Transverse colon (tissue), 4 donors: Measurements from ENCODE around the gene BHLHE40. TPM values are rescaled to one million over a fixed set of nuclear protein-coding genes. Genes with fewer than 3 reads are reported as not detected.

Source experiments
- DNase-seq: peaks from one replicate; pipeline ENCODE4 v3.0.0-alpha.2; 2019
- H3K27ac ChIP-seq, 4 donors: fragments of 200-600 bp; sonication (generic); 2 replicates each; pipeline ENCODE4 v1.5.1; 2016 to 2018; ENCODE audit warnings: inconsistent platforms in 4 of 4
- H3K27me3 ChIP-seq: fragments of 200-600 bp; sonication (generic); 2 replicates; pipeline ENCODE4 v1.5.1; 2017; ENCODE audit warnings: inconsistent platforms
- H3K36me3 ChIP-seq, 4 donors: fragments of 200-600 bp; sonication (generic); 2 replicates each; pipeline ENCODE4 v1.5.1; 2017 to 2019; ENCODE audit warnings: inconsistent platforms in 4 of 4
- H3K4me1 ChIP-seq, 4 donors: fragments of 200-600 bp; sonication (generic); 2 replicates each; pipeline ENCODE4 v1.5.1; 2017 to 2020; ENCODE audit warnings: inconsistent platforms in 4 of 4
- H3K4me3 ChIP-seq, 4 donors: fragments of 200-600 bp; sonication (generic); 1 replicate in 1 of 4; 2 replicates in 3 of 4; pipeline versions ENCODE4 v1.5.1 to v1.6.1; 2017 to 2019; ENCODE audit warnings: inconsistent platforms in 4 of 4
- H3K9me3 ChIP-seq, 2 donors: fragments of 200-600 bp; sonication (generic); 2 replicates each; pipeline ENCODE4 v1.5.1; 2017 to 2019; ENCODE audit warnings: inconsistent platforms in 2 of 2
- CTCF ChIP-seq, 5 experiments: fragments of 200-600 bp in 3 of 5; fragments of 450-650 bp in 2 of 5; sonication (generic) in 3 of 5; IDR thresholded peaks; 1 replicate in 2 of 5; 2 replicates in 3 of 5; pipeline ENCODE4 v1.5.1; 2016 to 2017; ENCODE audit warnings: antibody characterized with exemption in 5 of 5, inconsistent platforms in 3 of 5, mild to moderate bottlenecking in 2 of 5, moderate library complexity in 1 of 5
- EP300 ChIP-seq: sonication (generic); formaldehyde crosslinking; IDR thresholded peaks from one replicate; pipeline ENCODE4 v1.6.1; 2017; ENCODE audit warnings: antibody characterized with exemption, low read depth
- POLR2A ChIP-seq: fragments of 450-650 bp; IDR thresholded peaks from one replicate; pipeline ENCODE4 v1.6.1; 2016; ENCODE audit warnings: antibody characterized with exemption, mild to moderate bottlenecking, moderate library complexity
- POLR2AphosphoS5 ChIP-seq, 3 donors: sonication (generic); formaldehyde crosslinking; IDR thresholded peaks; one replicate each; pipeline ENCODE4 v1.6.1; 2016; ENCODE audit warnings: antibody characterized with exemption in 3 of 3
- WGBS, 2 donors: methylation state at CpG; one replicate each; pipeline ENCODE4 v1.1.5; 2018; ENCODE audit warnings: low coverage in 1 of 2; 5-methylcytosine and 5-hydroxymethylcytosine counted together
- in situ Hi-C, 4 donors: fragments of 200-750 bp; cut with MboI; loops; one replicate each; pipeline versions ENCODE4 v1.15.0 to v1.15.1; 2017; ENCODE audit warnings: low sequenced_read_pairs in 3 of 4, low pct_ligation_motif_present in 1 of 4, low pct_unique_long_range_greater_than_20kb in 1 of 4
- intact Hi-C: fragments of 100-400 bp; cut with DNase I; formaldehyde crosslinking; loops from one replicate; pipeline ENCODE4 v1.15.1; 2023; ENCODE audit warnings: low total_unique reads
- total RNA-seq, 4 donors: library from RNA; depleted of rRNA; stranded (reverse); fragments of >200 nt; gene quantifications; one replicate each; pipeline ENCODE4 v1.1.0, GENCODE V29; 2016

Gene BHLHE40
- total RNA-seq, 4 donors from 2014 or later = 13.4 to 50.9 (median 18.0) TPM

DNA sequence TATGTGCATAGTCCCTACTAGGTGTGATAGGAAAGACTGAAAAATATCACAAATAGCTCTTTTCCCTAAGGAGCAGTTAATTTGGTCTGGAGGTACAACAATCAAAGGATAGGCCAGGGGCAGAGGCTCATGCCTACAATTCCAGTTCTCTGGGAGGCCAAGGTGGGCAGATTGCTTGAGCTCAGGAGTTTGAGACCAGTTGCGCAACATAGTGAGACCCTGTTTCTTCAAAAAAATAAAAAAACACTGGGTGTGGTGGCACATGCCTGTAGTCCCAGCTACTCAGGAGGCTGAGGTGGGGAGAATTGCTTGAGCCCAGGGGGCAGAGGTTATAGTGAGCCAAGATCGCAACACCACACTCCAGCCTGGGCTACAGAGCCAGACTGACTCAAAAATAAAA lies 30.2 kb upstream of the BHLHE40 start:
- H3K27me3 ChIP-seq = no peaks in the 10 kb centered on the region
- intact Hi-C loops (no loop called here), in situ Hi-C loops (no loop called here)
- H3K4me1 ChIP-seq = no peaks in the 10 kb centered on the region
- no peak overlapping the region for H3K4me3 ChIP-seq
- H3K9me3 ChIP-seq = no peaks in the 10 kb centered on the region
- TF ChIP-seq EP300 (no peak), CTCF (IDR thresholded peaks at IDR 0.05) (no peak), POLR2AphosphoS5 (IDR thresholded peaks at IDR 0.05) (no peak), POLR2A (no peak)
- 95 to 100% methylated on average over 2 of the region's 2 CpGs for WGBS, 2 donors
- H3K36me3 ChIP-seq = no peaks in the 10 kb centered on the region
- no peak for DNase-seq
- no peak overlapping the region for H3K27ac ChIP-seq

DNA sequence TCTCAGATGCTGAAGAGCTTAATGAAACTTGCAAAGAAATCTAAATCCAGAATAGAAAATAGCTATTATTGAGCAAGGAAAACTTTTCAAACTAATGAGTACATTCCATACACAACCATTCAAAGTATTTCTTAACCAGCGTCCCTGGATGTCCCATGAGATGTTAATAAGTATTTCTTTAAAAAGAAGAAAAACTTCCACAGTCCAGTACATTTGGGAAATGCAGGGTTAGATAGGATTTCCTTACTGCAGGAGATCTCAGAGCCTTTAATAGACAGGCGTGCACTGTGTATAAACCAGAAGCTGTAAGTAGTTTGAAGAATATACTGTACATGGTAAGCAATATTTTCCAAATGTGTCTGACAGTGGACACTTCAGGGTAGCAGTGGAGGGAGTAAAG lies 29.6 kb upstream of the BHLHE40 start:
- 79 to 86% methylated on average over 2 of the region's 2 CpGs for WGBS, 2 donors
- Histone ChIP-seq H3K27ac (no peak overlapping the region), H3K27me3 (no peaks in the 10 kb centered on the region)

GRCh38 chr3:4950351-4950784 lies 28.9 kb upstream of the BHLHE40 start:
- Histone ChIP-seq H3K27ac (no peak overlapping the region), H3K36me3 (no peaks in the 10 kb centered on the region), H3K9me3 (no peaks in the 10 kb centered on the region), H3K27me3 (no peaks in the 10 kb centered on the region), H3K4me1 (no peaks in the 10 kb centered on the region), H3K4me3 (no peak overlapping the region)
- no peak for DNase-seq
- in situ Hi-C loops (no loop called here), intact Hi-C loops (no loop called here)
- TF ChIP-seq EP300 (no peak), CTCF (IDR thresholded peaks at IDR 0.05) (no peak), POLR2A (no peak), POLR2AphosphoS5 (IDR thresholded peaks at IDR 0.05) (no peak)
- 83 to 88% methylated on average over 3 to 4 of the region's 4 CpGs for WGBS, 2 donors

More for the DNA sequence above, 29.6 kb upstream of the BHLHE40 start:
- Histone ChIP-seq H3K36me3 (no peaks in the 10 kb centered on the region), H3K9me3 (no peaks in the 10 kb centered on the region), H3K4me3 (no peak overlapping the region), H3K4me1 (no peaks in the 10 kb centered on the region)
- DNase-seq = no peak
- intact Hi-C loops = no loop called here
- in situ Hi-C loops = no loop called here
- TF ChIP-seq EP300 = no peak
- TF ChIP-seq CTCF (IDR thresholded peaks at IDR 0.05) = no peak
- TF ChIP-seq POLR2AphosphoS5 (IDR thresholded peaks at IDR 0.05) = no peak
- TF ChIP-seq POLR2A = no peak

- intact Hi-C loops (no loop called here), in situ Hi-C loops (no loop called here)
- Histone ChIP-seq H3K27ac (no peak overlapping the region), H3K36me3 (no peaks in the 10 kb centered on the region), H3K9me3 (no peaks in the 10 kb centered on the region), H3K4me1 (no peaks in the 10 kb centered on the region), H3K27me3 (no peaks in the 10 kb centered on the region), H3K4me3 (no peak overlapping the region)
- WGBS, 2 donors = 90 to 92% methylated on average over 8 of the region's 8 CpGs
- TF ChIP-seq CTCF (IDR thresholded peaks at IDR 0.05) (no peak), EP300 (no peak), POLR2A (no peak), POLR2AphosphoS5 (IDR thresholded peaks at IDR 0.05) (no peak)
- DNase-seq = no peak
Observed at GRCh38 chr3:4950948-4951347, 28.3 kb upstream of the BHLHE40 start.
